Ishikawa (cell line): ENCODE measurements around the gene LMO3.
A peak's percentile ranks its signal among the peaks of the same experiment; 100 is the strongest.

Experiments
- CREB1 ChIP-seq: IDR thresholded peaks from 2 replicates; pipeline ENCODE4 v1.6.1; 2012; ENCODE audit warnings: low read depth
- EP300 ChIP-seq: IDR thresholded peaks from 2 replicates; pipeline ENCODE4 v1.6.1; 2012; ENCODE audit warnings: borderline replicate concordance
- RAD21 ChIP-seq: IDR thresholded peaks from 2 replicates; pipeline ENCODE4 v1.6.1; 2012; ENCODE audit warnings: low read depth
- TF ChIP-seq, protein P1 (sequence below): IDR thresholded peaks from 2 replicates; pipeline ENCODE4 v1.6.1; 2012

DNA sequence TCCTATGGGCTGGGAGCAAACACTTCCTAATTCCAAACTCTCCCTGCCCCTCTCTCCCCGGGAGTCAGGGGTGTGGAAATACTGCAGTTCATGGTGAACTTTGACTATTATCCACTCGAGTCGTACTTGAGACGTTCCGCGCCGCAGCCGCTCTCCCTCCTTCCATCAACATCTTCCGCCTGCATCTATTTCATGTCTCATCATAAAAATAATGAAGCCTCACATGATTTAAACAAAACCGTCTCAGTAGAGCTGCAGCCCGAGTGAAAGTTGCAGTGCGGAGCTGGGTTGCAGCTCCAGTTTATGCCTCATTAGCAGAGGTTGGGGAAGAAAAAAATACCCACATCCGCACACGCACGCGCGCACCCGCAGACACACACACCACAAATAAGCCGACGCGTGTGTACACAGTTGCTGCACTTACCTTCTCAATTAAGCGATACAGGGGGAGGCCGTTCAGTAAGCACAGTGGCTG is 283 bp downstream of the LMO3 start:
- TF ChIP-seq RAD21 (no peak), EP300 (no peak), CREB1 (no peak)
- TF ChIP-seq, protein P1, sequence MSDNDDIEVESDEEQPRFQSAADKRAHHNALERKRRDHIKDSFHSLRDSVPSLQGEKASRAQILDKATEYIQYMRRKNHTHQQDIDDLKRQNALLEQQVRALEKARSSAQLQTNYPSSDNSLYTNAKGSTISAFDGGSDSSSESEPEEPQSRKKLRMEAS, result 0 out of 2 replicates have a peak, but pooled peaks have one; percentile 3
